ENCODE measurements around the gene PPP1R1C.

The PPP1R1C gene

GRCh38 chr2:182050333-182051135 lies 64.9 kb downstream of the PPP1R1C start:
- no peak overlapping the region for H3K9ac ChIP-seq (ENCODE audit: insufficient read length, low read depth)
- H3K27me3 ChIP-seq (ENCODE audit: insufficient read depth, insufficient read length): no peaks in the 10 kb centered on the region
- no peaks in the 10 kb centered on the region for H3K4me1 ChIP-seq (ENCODE audit: insufficient read depth, insufficient read length)
- no peaks in the 10 kb centered on the region for H3K9me3 ChIP-seq (ENCODE audit: insufficient read depth, low read length)
- DNase-seq (ENCODE audit: low read depth, low spot score): no peak
- no peak overlapping the region for H3K4me3 ChIP-seq (ENCODE audit: insufficient read length, low read depth)
- no peaks in the 10 kb centered on the region for H3K36me3 ChIP-seq (ENCODE audit: insufficient read depth, insufficient read length, low read length)
- TF ChIP-seq YY1 (IDR thresholded peaks at IDR 0.05; ENCODE audit: insufficient read depth, insufficient read length) (no peak), SUZ12 (IDR thresholded peaks at IDR 0.05; ENCODE audit: extremely low read depth, insufficient read depth, insufficient read length) (no peak), ZNF274 (IDR thresholded peaks at IDR 0.05; ENCODE audit: low read depth, low read length) (no peak)

- no peak for TF ChIP-seq SUZ12 (IDR thresholded peaks at IDR 0.05; ENCODE audit: extremely low read depth, insufficient read depth, insufficient read length)
- no peak for TF ChIP-seq YY1 (IDR thresholded peaks at IDR 0.05; ENCODE audit: insufficient read depth, insufficient read length)
- no peak for TF ChIP-seq ZNF274 (IDR thresholded peaks at IDR 0.05; ENCODE audit: low read depth, low read length)
- Histone ChIP-seq H3K27me3 (ENCODE audit: insufficient read depth, insufficient read length) (no peaks in the 10 kb centered on the region), H3K9ac (ENCODE audit: insufficient read length, low read depth) (no peak overlapping the region), H3K4me1 (ENCODE audit: insufficient read depth, insufficient read length) (no peaks in the 10 kb centered on the region), H3K9me3 (ENCODE audit: insufficient read depth, low read length) (no peaks in the 10 kb centered on the region), H3K4me3 (ENCODE audit: insufficient read length, low read depth) (no peak overlapping the region), H3K36me3 (ENCODE audit: insufficient read depth, insufficient read length, low read length) (no peaks in the 10 kb centered on the region)
- no peak for DNase-seq (ENCODE audit: low read depth, low spot score)
Observed at GRCh38 chr2:182055993-182056392, 70.3 kb downstream of the PPP1R1C start.

- TF ChIP-seq YY1 (IDR thresholded peaks at IDR 0.05; ENCODE audit: insufficient read depth, insufficient read length) (no peak), ZNF274 (IDR thresholded peaks at IDR 0.05; ENCODE audit: low read depth, low read length) (no peak), SUZ12 (IDR thresholded peaks at IDR 0.05; ENCODE audit: extremely low read depth, insufficient read depth, insufficient read length) (no peak)
- H3K36me3 ChIP-seq (ENCODE audit: insufficient read depth, insufficient read length, low read length): no peaks in the 10 kb centered on the region
- H3K27me3 ChIP-seq (ENCODE audit: insufficient read depth, insufficient read length): no peaks in the 10 kb centered on the region
- no peaks in the 10 kb centered on the region for H3K9me3 ChIP-seq (ENCODE audit: insufficient read depth, low read length)
- H3K4me1 ChIP-seq (ENCODE audit: insufficient read depth, insufficient read length): no peaks in the 10 kb centered on the region
- no peak for DNase-seq (ENCODE audit: low read depth, low spot score)
- no peak overlapping the region for H3K9ac ChIP-seq (ENCODE audit: insufficient read length, low read depth)
- H3K4me3 ChIP-seq (ENCODE audit: insufficient read length, low read depth): no peak overlapping the region
Observed at GRCh38 chr2:182057002-182057401, 71.3 kb downstream of the PPP1R1C start.

GRCh38 chr2:182058056-182058455 lies 72.4 kb downstream of the PPP1R1C start:
- no peak for DNase-seq (ENCODE audit: low read depth, low spot score)
- H3K4me1 ChIP-seq (ENCODE audit: insufficient read depth, insufficient read length): no peaks in the 10 kb centered on the region
- H3K36me3 ChIP-seq (ENCODE audit: insufficient read depth, insufficient read length, low read length): no peaks in the 10 kb centered on the region
- TF ChIP-seq SUZ12 (IDR thresholded peaks at IDR 0.05; ENCODE audit: extremely low read depth, insufficient read depth, insufficient read length) (no peak), YY1 (IDR thresholded peaks at IDR 0.05; ENCODE audit: insufficient read depth, insufficient read length) (no peak), ZNF274 (IDR thresholded peaks at IDR 0.05; ENCODE audit: low read depth, low read length) (no peak)
- H3K4me3 ChIP-seq (ENCODE audit: insufficient read length, low read depth): no peak overlapping the region
- H3K9ac ChIP-seq (ENCODE audit: insufficient read length, low read depth): no peak overlapping the region
- no peaks in the 10 kb centered on the region for H3K27me3 ChIP-seq (ENCODE audit: insufficient read depth, insufficient read length)
- H3K9me3 ChIP-seq (ENCODE audit: insufficient read depth, low read length): no peaks in the 10 kb centered on the region

- Histone ChIP-seq H3K36me3 (ENCODE audit: insufficient read depth, insufficient read length, low read length) (no peaks in the 10 kb centered on the region), H3K9me3 (ENCODE audit: insufficient read depth, low read length) (no peaks in the 10 kb centered on the region), H3K4me1 (ENCODE audit: insufficient read depth, insufficient read length) (no peaks in the 10 kb centered on the region), H3K27me3 (ENCODE audit: insufficient read depth, insufficient read length) (no peaks in the 10 kb centered on the region), H3K4me3 (ENCODE audit: insufficient read length, low read depth) (no peak overlapping the region), H3K9ac (ENCODE audit: insufficient read length, low read depth) (no peak overlapping the region)
- DNase-seq (ENCODE audit: low read depth, low spot score): no peak
- TF ChIP-seq ZNF274 (IDR thresholded peaks at IDR 0.05; ENCODE audit: low read depth, low read length) (no peak), SUZ12 (IDR thresholded peaks at IDR 0.05; ENCODE audit: extremely low read depth, insufficient read depth, insufficient read length) (no peak), YY1 (IDR thresholded peaks at IDR 0.05; ENCODE audit: insufficient read depth, insufficient read length) (no peak)
Observed at GRCh38 chr2:182061739-182062138, 76.1 kb downstream of the PPP1R1C start.

- H3K4me1 ChIP-seq (ENCODE audit: insufficient read depth, insufficient read length): no peaks in the 10 kb centered on the region
- TF ChIP-seq ZNF274 (IDR thresholded peaks at IDR 0.05; ENCODE audit: low read depth, low read length): no peak
- no peaks in the 10 kb centered on the region for H3K36me3 ChIP-seq (ENCODE audit: insufficient read depth, insufficient read length, low read length)
- no peak overlapping the region for H3K9ac ChIP-seq (ENCODE audit: insufficient read length, low read depth)
- no peak overlapping the region for H3K4me3 ChIP-seq (ENCODE audit: insufficient read length, low read depth)
- DNase-seq (ENCODE audit: low read depth, low spot score): no peak
- H3K27me3 ChIP-seq (ENCODE audit: insufficient read depth, insufficient read length): no peaks in the 10 kb centered on the region
- H3K9me3 ChIP-seq (ENCODE audit: insufficient read depth, low read length): no peaks in the 10 kb centered on the region
Observed at GRCh38 chr2:182062329-182062972, 76.8 kb downstream of the PPP1R1C start.

GRCh38 chr2:182064019-182064778 lies 78.5 kb downstream of the PPP1R1C start:
- no peak for DNase-seq (ENCODE audit: low read depth, low spot score)
- Histone ChIP-seq H3K36me3 (ENCODE audit: insufficient read depth, insufficient read length, low read length) (no peaks in the 10 kb centered on the region), H3K4me3 (ENCODE audit: insufficient read length, low read depth) (no peak overlapping the region), H3K9me3 (ENCODE audit: insufficient read depth, low read length) (no peaks in the 10 kb centered on the region), H3K27me3 (ENCODE audit: insufficient read depth, insufficient read length) (no peaks in the 10 kb centered on the region), H3K9ac (ENCODE audit: insufficient read length, low read depth) (no peak overlapping the region), H3K4me1 (ENCODE audit: insufficient read depth, insufficient read length) (no peaks in the 10 kb centered on the region)
- TF ChIP-seq ZNF274 (IDR thresholded peaks at IDR 0.05; ENCODE audit: low read depth, low read length) (no peak), SUZ12 (IDR thresholded peaks at IDR 0.05; ENCODE audit: extremely low read depth, insufficient read depth, insufficient read length) (no peak), YY1 (IDR thresholded peaks at IDR 0.05; ENCODE audit: insufficient read depth, insufficient read length) (no peak)
